GM12878 (cell line): Measurements from ENCODE around the gene ATP5F1B. TPM values are rescaled to one million over a fixed set of nuclear protein-coding genes. Genes with fewer than 3 reads are reported as not detected.

Source experiments
- ATAC-seq: fragments of 200-7000 bp; cut with Tn5 transposase; 3 replicates; pipeline ENCODE4 v1.9.1; 2020; ENCODE audit warnings: mild to moderate bottlenecking, moderate library complexity
- BruUV-seq: library from RNA; stranded (reverse); fragments of 400-500 nt; replicated peaks from 2 replicates; lab custom pipeline; 2021; lab: Mats Ljungman, UMichigan
- CTCF ChIA-PET: fragments of 300-600 bp; sonication (Branson Sonifier 250); formaldehyde crosslinking; extraction: SDS; loops from one replicate; lab custom pipeline; 2021; ENCODE audit warnings: inconsistent platforms; lab: Yijun Ruan, JAX
- POLR2A ChIA-PET: fragments of 350-600 bp; formaldehyde crosslinking; extraction: SDS; loops from one replicate; lab custom pipeline; 2021; ENCODE audit warnings: inconsistent platforms; lab: Charles Lee
- RAD21 ChIA-PET: fragments of 300-600 bp; sonication (Branson Sonifier 250); formaldehyde crosslinking; loops from one replicate; lab custom pipeline; 2023; ENCODE audit warnings: antibody characterized with exemption; ENCODE audit not compliant: unreplicated experiment; lab: Charles Lee
- SMC1A ChIA-PET: fragments of 300-600 bp; sonication (Branson Sonifier 250); formaldehyde crosslinking; loops from one replicate; lab custom pipeline; 2023; ENCODE audit not compliant: unreplicated experiment, uncharacterized antibody; lab: Charles Lee
- DNase-seq: peaks from one replicate; pipeline ENCODE4 v3.0.0-alpha.2; 2011; ENCODE audit warnings: low read depth, low spot score
- FAIRE-seq: peaks from 3 replicates; lab custom pipeline; 2011; peaks lifted over from hg19 to GRCh38; lab: Jason Lieb, UNC
- H2AFZ ChIP-seq: 2 replicates; pipeline ENCODE4 v1.6.0; 2011; ENCODE audit warnings: low read depth, low read length, control low read depth; ENCODE audit not compliant: control insufficient read depth
- H3K27ac ChIP-seq: 2 replicates; pipeline ENCODE4 v1.5.1; 2011; ENCODE audit warnings: control low read depth; ENCODE audit not compliant: control insufficient read depth, insufficient read depth
- H3K27me3 ChIP-seq, 2 experiments: replicated peaks in 1 of 2; 2 replicates each; pipeline versions ENCODE4 v1.6.0 to v1.6.1; 2011; ENCODE audit warnings: low read length in 1 of 2; ENCODE audit not compliant: control insufficient read depth in 2 of 2, insufficient read depth in 2 of 2
- H3K36me3 ChIP-seq, 2 experiments: 2 replicates each; pipeline ENCODE4 v1.5.1; 2011; ENCODE audit warnings: low read length in 1 of 2; ENCODE audit not compliant: control insufficient read depth in 2 of 2, insufficient read depth in 2 of 2
- H3K4me1 ChIP-seq: 2 replicates; pipeline ENCODE4 v1.6.1; 2011; ENCODE audit warnings: mild to moderate bottlenecking, low read length, moderate library complexity, mixed read lengths; ENCODE audit not compliant: control insufficient read depth, insufficient read depth
- H3K4me2 ChIP-seq: 2 replicates; pipeline ENCODE4 v1.6.0; 2011; ENCODE audit warnings: control low read depth; ENCODE audit not compliant: control insufficient read depth, insufficient read depth
- H3K4me3 ChIP-seq: fragments of 200-600 bp; sonication (generic); 2 replicates; pipeline ENCODE4 v1.5.1; 2016
- H3K79me2 ChIP-seq: 2 replicates; pipeline ENCODE4 v1.6.0; 2011; ENCODE audit warnings: low read length; ENCODE audit not compliant: control insufficient read depth, insufficient read depth
- H3K9ac ChIP-seq: 2 replicates; pipeline ENCODE4 v1.8.0; 2011; ENCODE audit warnings: low read length, control low read depth, mixed read lengths; ENCODE audit not compliant: control insufficient read depth, insufficient read depth
- H3K9me3 ChIP-seq: replicated peaks from 3 replicates; pipeline ENCODE4 v1.5.1; 2011; ENCODE audit warnings: mild to moderate bottlenecking, low read length; ENCODE audit not compliant: control insufficient read depth, insufficient read depth
- H4K20me1 ChIP-seq: 2 replicates; pipeline ENCODE4 v1.6.0; 2011; ENCODE audit not compliant: control insufficient read depth, insufficient read depth
- ATF2 ChIP-seq: IDR thresholded peaks from 2 replicates; pipeline ENCODE4 v1.6.1; 2012; ENCODE audit warnings: low read length, inconsistent platforms
- HDAC6 ChIP-seq: fragments of 200-600 bp; sonication (generic); IDR thresholded peaks from one replicate; pipeline ENCODE4 v1.8.0; 2017; ENCODE audit warnings: antibody characterized with exemption; ENCODE audit not compliant: unreplicated experiment
- IKZF2 ChIP-seq, 2 experiments: fragments of 450-650 bp; IDR thresholded peaks; 2 replicates each; pipeline ENCODE4 v1.6.1; 2017; ENCODE audit warnings: mild to moderate bottlenecking in 2 of 2, moderate library complexity in 2 of 2
- LARP7 ChIP-seq: fragments of 450-650 bp; IDR thresholded peaks from 2 replicates; pipeline ENCODE4 v1.6.1; 2017; ENCODE audit warnings: mild to moderate bottlenecking
- NFIC ChIP-seq: IDR thresholded peaks from 2 replicates; pipeline ENCODE4 v1.6.1; 2012; ENCODE audit warnings: low read depth, mild to moderate bottlenecking, inconsistent platforms, low read length, moderate library complexity
- NFXL1 ChIP-seq: fragments of 450-650 bp; IDR thresholded peaks from 2 replicates; pipeline ENCODE4 v1.6.1; 2017; ENCODE audit warnings: antibody characterized with exemption, mild to moderate bottlenecking, borderline replicate concordance
- NR2C2 ChIP-seq: IDR thresholded peaks from 2 replicates; pipeline ENCODE4 v1.6.1; 2011; ENCODE audit warnings: borderline replicate concordance, low read depth; ENCODE audit not compliant: control insufficient read depth, insufficient read length
- ZNF384 ChIP-seq: IDR thresholded peaks from 2 replicates; pipeline ENCODE4 v1.6.1; 2012; ENCODE audit warnings: low read depth, mild to moderate bottlenecking, low read length, improper control_type of control experiment, borderline replicate concordance
- ZNF622 ChIP-seq: fragments of 450-650 bp; IDR thresholded peaks from 2 replicates; pipeline ENCODE4 v1.6.1; 2017; ENCODE audit warnings: mild to moderate bottlenecking, inconsistent platforms
- WGBS: methylation state at CpG from one replicate; pipeline ENCODE4 v1.1.6; 2016; ENCODE audit warnings: low lambda C conversion rate; ENCODE audit not compliant: insufficient replicate concordance, insufficient coverage; ENCODE audit errors: missing lambda C conversion rate; 5-methylcytosine and 5-hydroxymethylcytosine counted together
- in situ Hi-C: fragments of 300-500 bp; cut with MboI; formaldehyde crosslinking; loops from 9 replicates; pipeline ENCODE4 v1.14.3; 2018; ENCODE audit warnings: mixed read lengths
- intact Hi-C: fragments of 100-400 bp; cut with micrococcal nuclease; formaldehyde crosslinking; loops from one replicate; pipeline ENCODE4 v1.14.2; 2022; ENCODE audit not compliant: unreplicated experiment
- polyA plus RNA-seq, 11 experiments: library from polyadenylated mRNA; depleted of rRNA in 4 of 11; unstranded in 6 of 11; stranded (reverse) in 5 of 11; fragments of >200 nt; fragmentation: Nextera tagmentation in 4 of 11; fragmentation: Illumina TruSeq in 1 of 11; extraction: Ambion mirVana in 4 of 11; extraction: Trizol in 1 of 11; gene quantifications; 1 replicate in 1 of 11; 2 replicates in 10 of 11; pipeline versions ENCODE4 v1.2.1 to v1.2.3, GENCODE V29; 2011 to 2016; ENCODE audit warnings: inconsistent platforms in 2 of 11, missing spikeins in 2 of 11, low read depth in 1 of 11
- total RNA-seq, 4 experiments: library from RNA; depleted of rRNA in 3 of 4; stranded (reverse); fragments of >200 nt in 3 of 4; fragmentation: Illumina TruSeq in 1 of 4; extraction: Trizol in 1 of 4; gene quantifications; 2 replicates each; pipeline versions ENCODE4 v1.2.1 to v1.2.3, GENCODE V29; 2013 to 2021
- TF ChIP-seq, protein P1 (sequence below): IDR thresholded peaks from 2 replicates; pipeline ENCODE4 v1.6.1; 2011; ENCODE audit warnings: mild to moderate bottlenecking, low read depth, low read length, moderate library complexity; ENCODE audit not compliant: insufficient replicate concordance
- TF ChIP-seq, protein P2 (sequence below): fragments of 450-650 bp; IDR thresholded peaks from 2 replicates; pipeline ENCODE4 v1.6.1; 2018; ENCODE audit warnings: borderline replicate concordance, mild to moderate bottlenecking; ENCODE audit not compliant: partially characterized antibody

ATP5F1B gene
- total and polyA plus RNA-seq, 10 of the 15 experiments (the other 5 are each of a cell fraction or from before 2014, with no cell fraction given) = 671 to 1,908 (median 1,031) TPM

DNA sequence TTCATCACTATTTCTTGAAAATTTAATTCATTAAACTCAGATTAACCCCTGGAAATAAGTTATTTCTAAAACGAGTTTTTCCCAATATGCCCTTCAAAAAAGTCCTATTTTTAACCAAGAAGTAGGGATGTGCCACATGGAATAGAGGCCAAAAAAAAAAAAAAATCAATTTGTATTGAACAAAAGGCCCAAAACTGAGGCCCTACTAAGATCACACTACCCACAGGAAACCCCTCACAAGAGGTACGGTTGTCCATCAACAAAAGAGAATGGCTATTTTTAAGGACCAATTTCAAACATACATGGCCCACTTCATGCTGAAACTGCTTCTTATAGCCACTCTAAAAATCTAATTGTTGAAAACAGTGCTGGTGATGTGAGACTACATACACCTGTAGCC is 8.2 kb downstream of the ATP5F1B start:
- Histone ChIP-seq H3K4me2 (no peak overlapping the region; the same call in 1 of the 2 replicates), H4K20me1 (no peaks in the 10 kb centered on the region), H2AFZ (no peak overlapping the region), H3K36me3 (peaks cover 12 to 27% of the 10 kb centered on the region in 2 experiments), H3K9ac (no peak overlapping the region), H3K4me1 (peaks cover 14% of the 10 kb centered on the region), H3K27ac (no peak overlapping the region), H3K27me3 (no peaks in the 10 kb centered on the region)
- 27% methylated on average over 2 of the region's 2 CpGs for WGBS
- in situ Hi-C loops = loop anchor here (10.0 kb wide), 1 partner anchor 447 kb away; the partner anchor contains the start of gene NAB2
- ChIA-PET RAD21 (interaction anchor here (2.4 kb wide), 1 partner anchor 10 kb away, joined by 28 read pairs; no protein-coding TSS in a partner anchor), SMC1A (interaction anchor here (1.6 kb wide), 1 partner anchor 21 kb away, joined by 5 read pairs; no protein-coding TSS in a partner anchor), CTCF (interaction anchor here (1.2 to 6.1 kb wide), 3 partner anchors 21 to 124 kb away, joined by 3 to 73 read pairs (median 15); no protein-coding TSS in a partner anchor), POLR2A (interaction anchor here (4.7 kb wide), 1 partner anchor 88 kb away, joined by 26 read pairs; the partner anchor contains the start of gene NACA)
- FAIRE-seq (no peak), ATAC-seq (no peak)
- no TSS peak for BruUV-seq
- no peak for TF ChIP-seq NFIC
- TF ChIP-seq NR2C2 = no peak
- TF ChIP-seq, protein P1, sequence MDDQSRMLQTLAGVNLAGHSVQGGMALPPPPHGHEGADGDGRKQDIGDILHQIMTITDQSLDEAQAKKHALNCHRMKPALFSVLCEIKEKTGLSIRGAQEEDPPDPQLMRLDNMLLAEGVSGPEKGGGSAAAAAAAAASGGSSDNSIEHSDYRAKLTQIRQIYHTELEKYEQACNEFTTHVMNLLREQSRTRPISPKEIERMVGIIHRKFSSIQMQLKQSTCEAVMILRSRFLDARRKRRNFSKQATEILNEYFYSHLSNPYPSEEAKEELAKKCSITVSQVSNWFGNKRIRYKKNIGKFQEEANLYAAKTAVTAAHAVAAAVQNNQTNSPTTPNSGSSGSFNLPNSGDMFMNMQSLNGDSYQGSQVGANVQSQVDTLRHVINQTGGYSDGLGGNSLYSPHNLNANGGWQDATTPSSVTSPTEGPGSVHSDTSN = no peak
- no peak for TF ChIP-seq ZNF384
- TF ChIP-seq IKZF2 (IDR thresholded peaks at IDR 0.05) = no peak
- no peak for TF ChIP-seq LARP7
- TF ChIP-seq ZNF622 = no peak
- TF ChIP-seq ATF2 = no peak
- TF ChIP-seq, protein P2, sequence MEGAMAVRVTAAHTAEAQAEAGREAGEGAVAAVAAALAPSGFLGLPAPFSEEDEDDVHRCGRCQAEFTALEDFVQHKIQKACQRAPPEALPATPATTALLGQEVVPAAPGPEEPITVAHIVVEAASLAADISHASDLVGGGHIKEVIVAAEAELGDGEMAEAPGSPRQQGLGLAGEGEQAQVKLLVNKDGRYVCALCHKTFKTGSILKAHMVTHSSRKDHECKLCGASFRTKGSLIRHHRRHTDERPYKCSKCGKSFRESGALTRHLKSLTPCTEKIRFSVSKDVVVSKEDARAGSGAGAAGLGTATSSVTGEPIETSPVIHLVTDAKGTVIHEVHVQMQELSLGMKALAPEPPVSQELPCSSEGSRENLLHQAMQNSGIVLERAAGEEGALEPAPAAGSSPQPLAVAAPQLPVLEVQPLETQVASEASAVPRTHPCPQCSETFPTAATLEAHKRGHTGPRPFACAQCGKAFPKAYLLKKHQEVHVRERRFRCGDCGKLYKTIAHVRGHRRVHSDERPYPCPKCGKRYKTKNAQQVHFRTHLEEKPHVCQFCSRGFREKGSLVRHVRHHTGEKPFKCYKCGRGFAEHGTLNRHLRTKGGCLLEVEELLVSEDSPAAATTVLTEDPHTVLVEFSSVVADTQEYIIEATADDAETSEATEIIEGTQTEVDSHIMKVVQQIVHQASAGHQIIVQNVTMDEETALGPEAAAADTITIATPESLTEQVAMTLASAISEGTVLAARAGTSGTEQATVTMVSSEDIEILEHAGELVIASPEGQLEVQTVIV = no peak
- no peak for TF ChIP-seq NFXL1
- TF ChIP-seq HDAC6 = no peak
- TF ChIP-seq, all 136 proteins: peak for 0
- Histone ChIP-seq H3K79me2 (peaks cover 55% of the 10 kb centered on the region), H3K4me3 (no peak overlapping the region), H3K9me3 (no peaks in the 10 kb centered on the region)
- DNase-seq = no peak
- intact Hi-C loops = loop anchor here (2.0 to 5.0 kb wide), 4 partner anchors 51 to 450 kb away; partner anchors contain the start of genes NAB2, NACA and PTGES3
